H1 (cell line): ENCODE data around the gene ECE2. TPM values are rescaled to one million over a fixed set of nuclear protein-coding genes. Genes with fewer than 3 reads are reported as not detected.

Source experiments
- ASH2L ChIP-seq: fragments of 200-600, 300-600 bp; sonication (generic); IDR thresholded peaks from one replicate; pipeline ENCODE4 v1.7.1; 2017; ENCODE audit warnings: low read length
- CREB1 ChIP-seq: IDR thresholded peaks from 2 replicates; pipeline ENCODE4 v1.6.1; 2012; ENCODE audit warnings: inconsistent platforms
- HDAC2 ChIP-seq, 2 experiments: fragments of 300-600 bp in 1 of 2; sonication (generic) in 1 of 2; IDR thresholded peaks; 2 replicates each; pipeline ENCODE4 v1.6.1; 2011 to 2012; ENCODE audit warnings: low read depth in 2 of 2, low read length in 2 of 2, mild to moderate bottlenecking in 2 of 2, moderate library complexity in 2 of 2, borderline replicate concordance in 1 of 2, inconsistent platforms in 1 of 2
- JUN ChIP-seq: IDR thresholded peaks from 2 replicates; pipeline ENCODE4 v1.6.1; 2011; ENCODE audit warnings: low read depth, mild to moderate bottlenecking, improper control_type of control experiment, low read length
- JUND ChIP-seq: IDR thresholded peaks from 2 replicates; pipeline ENCODE4 v1.6.1; 2011; ENCODE audit warnings: mild to moderate bottlenecking, improper control_type of control experiment, low read length
- NRF1 ChIP-seq: IDR thresholded peaks from 2 replicates; pipeline ENCODE4 v1.6.1; 2011; ENCODE audit warnings: mild to moderate bottlenecking, low read depth, low read length, improper control_type of control experiment
- PHF8 ChIP-seq: fragments of 200-600 bp; sonication (generic); conservative IDR thresholded peaks from 2 replicates; pipeline ENCODE4 v1.7.1; 2012; ENCODE audit warnings: low read depth, mild to moderate bottlenecking, inconsistent platforms, low read length, moderate library complexity
- POLR2AphosphoS5 ChIP-seq: IDR thresholded peaks from 2 replicates; pipeline ENCODE4 v1.6.1; 2011; ENCODE audit warnings: low read depth, low read length
- RFX5 ChIP-seq: IDR thresholded peaks from 2 replicates; pipeline ENCODE4 v1.6.1; 2011; ENCODE audit warnings: low read depth, low read length, improper control_type of control experiment, borderline replicate concordance
- TAF1 ChIP-seq: IDR thresholded peaks from 2 replicates; pipeline ENCODE4 v1.6.1; 2011; ENCODE audit warnings: mild to moderate bottlenecking, low read depth, low read length
- TAF7 ChIP-seq: optimal IDR thresholded peaks from 2 replicates; pipeline ENCODE3; 2011; ENCODE audit warnings: low read depth, mild to moderate bottlenecking, inconsistent platforms, low read length, moderate library complexity, borderline replicate concordance
- TBP ChIP-seq: IDR thresholded peaks from 2 replicates; pipeline ENCODE4 v1.6.1; 2011; ENCODE audit warnings: low read depth, low read length, improper control_type of control experiment
- polyA plus RNA-seq, 7 experiments: library from polyadenylated mRNA; depleted of rRNA in 3 of 7; stranded (reverse) in 5 of 7; unstranded in 2 of 7; fragments of >200 nt in 5 of 7; fragments of 200-250 nt in 2 of 7; gene quantifications; 1 replicate in 5 of 7; 2 replicates in 1 of 7; 4 replicates in 1 of 7; pipeline versions ENCODE4 v1.2.1 to v1.2.3, GENCODE V29; 2011 to 2013; ENCODE audit warnings: missing spikeins in 2 of 7, mixed read lengths in 2 of 7
- total RNA-seq: library from RNA; stranded (reverse); fragmentation: NEBNext Ultra II Directional; extraction: Animal tissue kit (Norgen Biotek cat#: 25700); gene quantifications from 2 replicates; pipeline ENCODE4 v1.2.1, GENCODE V29; 2021
- TF ChIP-seq, protein P1 (sequence below): IDR thresholded peaks from 2 replicates; pipeline ENCODE4 v1.6.1; 2011; ENCODE audit warnings: low read depth, mild to moderate bottlenecking, low read length; ENCODE audit not compliant: insufficient read depth
- TF ChIP-seq, protein P2 (sequence below): IDR thresholded peaks from 2 replicates; pipeline ENCODE4 v1.6.1; 2012; ENCODE audit warnings: inconsistent platforms

Gene ECE2
- total and polyA plus RNA-seq, 2 of the 8 experiments (the other 6 are each of a cell fraction or from before 2014, with no cell fraction given) = 0.44 to 0.86 TPM

DNA sequence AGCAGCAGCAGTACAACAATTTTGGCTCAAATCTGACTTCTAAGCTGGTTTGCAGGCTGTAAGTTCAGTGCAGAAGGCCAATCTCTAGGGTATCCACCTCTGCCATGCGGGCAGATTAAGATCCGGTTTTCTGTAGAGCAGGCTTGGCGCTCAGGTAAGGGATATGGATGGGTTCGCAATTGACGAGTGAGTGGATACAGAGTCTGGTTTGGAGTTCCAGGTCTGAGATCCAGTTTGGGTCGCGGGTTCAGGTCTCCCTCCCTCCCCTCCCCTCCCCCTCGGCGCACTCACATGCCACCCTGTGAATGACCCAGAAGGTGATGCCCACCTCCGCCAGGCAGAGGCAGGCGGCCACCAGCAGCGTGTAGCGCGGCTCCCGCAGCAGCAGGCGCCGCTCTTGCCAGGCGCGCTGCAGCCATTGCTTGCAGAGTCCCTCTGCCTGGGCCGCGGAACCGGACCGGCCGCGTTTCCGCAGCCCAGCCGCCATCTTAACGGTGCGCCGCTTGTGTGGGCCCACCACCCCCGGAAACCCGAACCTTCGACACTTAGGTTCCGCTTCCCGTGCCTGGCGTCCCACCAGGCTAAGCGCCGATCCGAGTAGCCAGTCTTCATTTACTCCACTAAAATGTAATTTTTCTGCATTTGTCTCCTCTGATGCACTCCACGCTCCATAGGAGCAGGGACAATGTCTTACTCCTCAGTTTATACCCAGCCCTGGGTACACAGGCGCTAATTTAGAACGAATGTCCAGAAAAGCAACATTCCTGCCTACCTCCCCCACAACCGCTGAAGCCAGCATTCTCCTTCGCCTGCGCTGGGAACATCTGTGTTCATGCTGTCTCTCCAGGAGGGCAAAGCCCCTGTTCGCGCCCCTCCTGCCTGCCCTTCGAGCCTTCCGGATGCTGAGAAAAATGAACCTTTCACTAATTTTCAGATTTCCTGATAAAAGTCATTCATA, 27.1 kb upstream of the ECE2 start, which contains the start of gene ALG3 (continued):
- peak; percentile 95 for TF ChIP-seq PHF8
- peak; percentile 58; the same call in 1 of the 2 replicates for TF ChIP-seq POLR2AphosphoS5
- TF ChIP-seq HDAC2 (IDR thresholded peaks at IDR 0.05; ENCODE audit: borderline replicate concordance in 1 of 2, low read depth in 2 of 2, low read length in 2 of 2) = peak in 1 of 2 experiments; percentile 59; a peak in 1 of 4 replicates
- 0 out of 2 replicates have a peak, but pooled peaks have one; percentile 18 for TF ChIP-seq JUN
- TF ChIP-seq, protein P1, sequence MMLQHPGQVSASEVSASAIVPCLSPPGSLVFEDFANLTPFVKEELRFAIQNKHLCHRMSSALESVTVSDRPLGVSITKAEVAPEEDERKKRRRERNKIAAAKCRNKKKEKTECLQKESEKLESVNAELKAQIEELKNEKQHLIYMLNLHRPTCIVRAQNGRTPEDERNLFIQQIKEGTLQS = no peak
- no peak for TF ChIP-seq RFX5
- peak; percentile 49; the same call in 1 of the 2 replicates for TF ChIP-seq CREB1
- TF ChIP-seq NRF1 = no peak
- TF ChIP-seq TAF7 = peak; percentile 94
- peak; percentile 99 for TF ChIP-seq TAF1
- peak; percentile 96 for TF ChIP-seq TBP
- peak; percentile 88 for TF ChIP-seq ASH2L
- no peak; the same call in 1 of the 2 replicates for TF ChIP-seq JUND
- TF ChIP-seq, protein P2, sequence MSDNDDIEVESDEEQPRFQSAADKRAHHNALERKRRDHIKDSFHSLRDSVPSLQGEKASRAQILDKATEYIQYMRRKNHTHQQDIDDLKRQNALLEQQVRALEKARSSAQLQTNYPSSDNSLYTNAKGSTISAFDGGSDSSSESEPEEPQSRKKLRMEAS = peak; percentile 94
